ENCODE data around the gene GPR160. TPM values are rescaled to one million over a fixed set of nuclear protein-coding genes. Genes with fewer than 3 reads are reported as not detected.

GPR160 gene
- polyA plus RNA-seq, 1 donor from 2014 or later, result 4.0 TPM

- no peaks in the 10 kb centered on the region for H3F3A ChIP-seq (ENCODE audit: insufficient read depth, low read length, poor library complexity, severe bottlenecking)
- H3K4me3 ChIP-seq (ENCODE audit: low read length), result no peak overlapping the region
- TF ChIP-seq CTCF (IDR thresholded peaks at IDR 0.05; ENCODE audit: poor library complexity, severe bottlenecking) (no peak), EZH2 (IDR thresholded peaks at IDR 0.05; ENCODE audit: borderline replicate concordance, insufficient read depth, low read length, poor library complexity, severe bottlenecking) (no peak), TAF1 (IDR thresholded peaks at IDR 0.05; ENCODE audit: low read depth) (no peak), EP300 (conservative IDR thresholded peaks at IDR 0.05; ENCODE audit: poor library complexity, severe bottlenecking) (no peak), RAD21 (conservative IDR thresholded peaks at IDR 0.05) (no peak), POLR2AphosphoS5 (IDR thresholded peaks at IDR 0.05) (no peak), MXI1 (conservative IDR thresholded peaks at IDR 0.05; ENCODE audit: poor library complexity, severe bottlenecking) (no peak), REST (IDR thresholded peaks at IDR 0.05; ENCODE audit: borderline replicate concordance) (no peak), SMC3 (conservative IDR thresholded peaks at IDR 0.05; ENCODE audit: poor library complexity) (no peak)
- H3K9me2 ChIP-seq (ENCODE audit: insufficient read depth, low read length), result no peaks in the 10 kb centered on the region
- no peak overlapping the region for H2AFZ ChIP-seq (ENCODE audit: low read depth, low read length)
- no peak overlapping the region for H3K9ac ChIP-seq (ENCODE audit: low read length)
- H3K9me3 ChIP-seq (ENCODE audit: low read length), result no peaks in the 10 kb centered on the region
- H3K36me3 ChIP-seq (ENCODE audit: insufficient read depth, low read length), result no peaks in the 10 kb centered on the region
- no peak overlapping the region for H3K4me2 ChIP-seq (ENCODE audit: low read length)
- H3K27ac ChIP-seq (ENCODE audit: low read length), result no peak overlapping the region
- no peaks in the 10 kb centered on the region for H4K20me1 ChIP-seq (ENCODE audit: insufficient read depth)
- H3K27me3 ChIP-seq (ENCODE audit: insufficient read depth, low read depth, low read length), result no peaks in the 10 kb centered on the region
- no peaks in the 10 kb centered on the region for H3K79me2 ChIP-seq (replicated peaks; ENCODE audit: insufficient read depth, low read length)
Observed at GRCh38 chr3:170049146-170050000, 11.6 kb downstream of the GPR160 start.

GRCh38 chr3:170050753-170051152 is 13.0 kb downstream of the GPR160 start:
- H3F3A ChIP-seq (ENCODE audit: insufficient read depth, low read length, poor library complexity, severe bottlenecking), result no peaks in the 10 kb centered on the region
- TF ChIP-seq EZH2 (IDR thresholded peaks at IDR 0.05; ENCODE audit: borderline replicate concordance, insufficient read depth, low read length, poor library complexity, severe bottlenecking), result no peak
- TF ChIP-seq TAF1 (IDR thresholded peaks at IDR 0.05; ENCODE audit: low read depth), result no peak
- TF ChIP-seq REST (IDR thresholded peaks at IDR 0.05; ENCODE audit: borderline replicate concordance), result no peak
- TF ChIP-seq CTCF (IDR thresholded peaks at IDR 0.05; ENCODE audit: poor library complexity, severe bottlenecking), result no peak
- no peak for TF ChIP-seq EP300 (conservative IDR thresholded peaks at IDR 0.05; ENCODE audit: poor library complexity, severe bottlenecking)

More at GRCh38 chr3:170050753-170051152, 13.0 kb downstream of the GPR160 start:
- Histone ChIP-seq H3K9ac (ENCODE audit: low read length) (no peak overlapping the region), H3K4me3 (ENCODE audit: low read length) (no peak overlapping the region), H3K27ac (ENCODE audit: low read length) (no peak overlapping the region), H4K20me1 (ENCODE audit: insufficient read depth) (no peaks in the 10 kb centered on the region), H3K27me3 (ENCODE audit: insufficient read depth, low read depth, low read length) (no peaks in the 10 kb centered on the region), H3K79me2 (replicated peaks; ENCODE audit: insufficient read depth, low read length) (no peaks in the 10 kb centered on the region), H3K9me2 (ENCODE audit: insufficient read depth, low read length) (no peaks in the 10 kb centered on the region), H3K9me3 (ENCODE audit: low read length) (no peaks in the 10 kb centered on the region), H2AFZ (ENCODE audit: low read depth, low read length) (no peak overlapping the region), H3K4me2 (ENCODE audit: low read length) (no peak overlapping the region), H3K36me3 (ENCODE audit: insufficient read depth, low read length) (no peaks in the 10 kb centered on the region)
